K562 (cell line): ENCODE measurements around the gene PTGER2. TPM values are rescaled to one million over a fixed set of nuclear protein-coding genes. Genes with fewer than 3 reads are reported as not detected.

ENCODE experiments used
- ATAC-seq: fragments of 200-7000 bp; cut with Tn5 transposase; 3 replicates; pipeline ENCODE4 v1.9.1; 2020; ENCODE audit warnings: moderate library complexity
- BruUV-seq: library from RNA; stranded (reverse); fragments of 400-500 nt; replicated peaks from 2 replicates; lab custom pipeline; 2021; lab: Mats Ljungman, UMichigan
- CTCF ChIA-PET: fragments of 300-600 bp; formaldehyde crosslinking; extraction: SDS; loops from one replicate; lab custom pipeline; 2021; ENCODE audit warnings: low intra/inter-chr PET ratio; lab: Yijun Ruan, JAX
- POLR2A ChIA-PET: fragments of 300-600, 350-650 bp; sonication (Branson Sonifier 250); formaldehyde crosslinking; extraction: SDS; loops from one replicate; lab custom pipeline; 2021; ENCODE audit warnings: antibody characterized with exemption, inconsistent platforms; lab: Yijun Ruan, JAX
- DNase-seq, 4 experiments: peaks; one replicate each; pipeline versions ENCODE4 v3.0.0 to v3.0.0-alpha.2; 2011 to 2018; ENCODE audit warnings: low spot score in 3 of 4, mixed read lengths in 3 of 4; ENCODE audit errors: extremely low read depth in 1 of 4
- FAIRE-seq: peaks from 2 replicates; lab custom pipeline; 2011; peaks lifted over from hg19 to GRCh38; lab: Jason Lieb, UNC
- H2AFZ ChIP-seq: 2 replicates; pipeline ENCODE4 v1.6.0; 2011; ENCODE audit warnings: low read depth, low read length, control low read depth, inconsistent platforms
- H3K27ac ChIP-seq: fragments of 200-600 bp; 3 replicates; pipeline ENCODE4 v1.8.0; 2011; ENCODE audit warnings: low read depth, mild to moderate bottlenecking, control low read depth, inconsistent platforms, low read length, moderate library complexity, mixed read lengths; ENCODE audit errors: extremely low read depth
- H3K27me3 ChIP-seq, 2 experiments: fragments of 300-600 bp in 1 of 2; 2 replicates in 1 of 2; 3 replicates in 1 of 2; pipeline versions ENCODE4 v1.6.0 to v1.8.0; 2011; ENCODE audit warnings: inconsistent platforms in 2 of 2, low read length in 2 of 2, mild to moderate bottlenecking in 1 of 2, mixed read lengths in 1 of 2, moderate library complexity in 1 of 2; ENCODE audit not compliant: control insufficient read depth in 2 of 2, insufficient read depth in 2 of 2
- H3K36me3 ChIP-seq: fragments of 300-600 bp; 3 replicates; pipeline ENCODE4 v1.8.0; 2011; ENCODE audit warnings: mild to moderate bottlenecking, low read length, inconsistent platforms; ENCODE audit not compliant: control insufficient read depth, insufficient read depth
- H3K4me1 ChIP-seq, 2 experiments: fragments of 200-600 bp in 1 of 2; replicated peaks in 1 of 2; 2 replicates in 1 of 2; 3 replicates in 1 of 2; pipeline versions ENCODE4 v1.5.1 to v1.8.0; 2011; ENCODE audit warnings: inconsistent platforms in 2 of 2, low read length in 2 of 2, mild to moderate bottlenecking in 1 of 2, mixed read lengths in 1 of 2, moderate library complexity in 1 of 2; ENCODE audit not compliant: control insufficient read depth in 2 of 2, insufficient read depth in 2 of 2
- H3K4me2 ChIP-seq: 2 replicates; pipeline ENCODE4 v1.6.1; 2011; ENCODE audit warnings: low read length, control low read depth, inconsistent platforms, mixed read lengths; ENCODE audit not compliant: insufficient read depth
- H3K4me3 ChIP-seq: fragments of 200-600 bp; sonication (generic), shearing (Covaris generic); 2 replicates; pipeline ENCODE4 v1.5.1; 2016; ENCODE audit warnings: control low read depth, inconsistent platforms
- H3K79me2 ChIP-seq: fragments of 200-600 bp; 3 replicates; pipeline ENCODE4 v1.8.0; 2011; ENCODE audit warnings: low read length, inconsistent platforms; ENCODE audit not compliant: control insufficient read depth, insufficient read depth
- H3K9ac ChIP-seq, 2 experiments: 2 replicates each; pipeline versions ENCODE4 v1.6.0 to v1.6.1; 2011; ENCODE audit warnings: low read depth in 2 of 2, low read length in 2 of 2, control low read depth in 1 of 2, inconsistent platforms in 1 of 2, mild to moderate bottlenecking in 1 of 2, mixed read lengths in 1 of 2; ENCODE audit not compliant: insufficient read depth in 1 of 2
- H3K9me1 ChIP-seq: one replicate; pipeline ENCODE4 v1.6.0; 2011; ENCODE audit warnings: inconsistent platforms, mild to moderate bottlenecking, low read length, moderate library complexity; ENCODE audit not compliant: control insufficient read depth, insufficient read depth
- H3K9me3 ChIP-seq: replicated peaks from 2 replicates; pipeline ENCODE4 v1.5.1; 2011; ENCODE audit warnings: low read depth, low read length, inconsistent platforms; ENCODE audit not compliant: control insufficient read depth, insufficient read depth
- H4K20me1 ChIP-seq: replicated peaks from 2 replicates; pipeline ENCODE4 v1.6.1; 2011; ENCODE audit warnings: low read length, inconsistent platforms, mixed read lengths; ENCODE audit not compliant: control insufficient read depth, insufficient read depth
- BRF1 ChIP-seq: IDR thresholded peaks from 3 replicates; pipeline ENCODE4 v1.6.1; 2011; ENCODE audit warnings: borderline replicate concordance, mild to moderate bottlenecking; ENCODE audit not compliant: insufficient read length; ENCODE audit errors: extremely low read depth
- COPS2 ChIP-seq: fragments of 450-650 bp; conservative IDR thresholded peaks from 2 replicates; pipeline ENCODE4 v1.6.1; 2016; ENCODE audit warnings: mild to moderate bottlenecking, moderate library complexity
- EP300 ChIP-seq: IDR thresholded peaks from 2 replicates; pipeline ENCODE4 v1.6.1; 2012; ENCODE audit warnings: low read length, improper control_type of control experiment
- EZH2 ChIP-seq: IDR thresholded peaks from 2 replicates; pipeline ENCODE4 v1.6.1; 2012; ENCODE audit warnings: low read depth, mild to moderate bottlenecking, inconsistent platforms, low read length, borderline replicate concordance
- HMG20A ChIP-seq: fragments of 450-650 bp; formaldehyde crosslinking; conservative IDR thresholded peaks from 2 replicates; pipeline ENCODE4 v1.4.0; 2020; ENCODE audit warnings: mild to moderate bottlenecking, mixed read lengths
- PTRF ChIP-seq: fragments of 450-650 bp; IDR thresholded peaks from 2 replicates; pipeline ENCODE4 v1.6.1; 2016; ENCODE audit warnings: mild to moderate bottlenecking, missing genetic modification characterization, missing compliant biosample characterization
- TBP ChIP-seq: optimal IDR thresholded peaks from 2 replicates; pipeline ENCODE3; 2011; ENCODE audit warnings: low read depth, low read length, improper control_type of control experiment
- XRCC5 ChIP-seq: fragments of 200-400 bp; formaldehyde crosslinking; IDR thresholded peaks from 2 replicates; pipeline ENCODE4 v1.6.1; 2017; ENCODE audit warnings: low read depth, mild to moderate bottlenecking, low read length
- ZFPM2 ChIP-seq: fragments of 250-450 bp; sonication (Bioruptor Pico); IDR thresholded peaks from 2 replicates; pipeline ENCODE4 v1.5.1; 2022; ENCODE audit warnings: mild to moderate bottlenecking
- ZNF436 ChIP-seq: fragments of 250-450, 450-650 bp; sonication (Bioruptor Pico); formaldehyde crosslinking; IDR thresholded peaks from 2 replicates; pipeline ENCODE4 v1.7.0; 2020; ENCODE audit warnings: mild to moderate bottlenecking
- ZNF586 ChIP-seq: fragments of 450-650 bp; formaldehyde crosslinking; conservative IDR thresholded peaks from 2 replicates; pipeline ENCODE4 v1.4.0; 2020; ENCODE audit warnings: mild to moderate bottlenecking, moderate library complexity
- ZNF76 ChIP-seq: fragments of 250-450 bp; sonication (Bioruptor Pico); IDR thresholded peaks from 2 replicates; pipeline ENCODE4 v1.4.0; 2020; ENCODE audit warnings: mild to moderate bottlenecking, moderate library complexity, borderline replicate concordance
- WGBS: fragments of 100-300 bp; shearing (Covaris generic); methylation state at CpG from one replicate; pipeline ENCODE4 v1.1.6; 2016; ENCODE audit warnings: low coverage, mixed read lengths; ENCODE audit not compliant: insufficient coverage; ENCODE audit errors: missing lambda C conversion rate; 5-methylcytosine and 5-hydroxymethylcytosine counted together
- in situ Hi-C: fragments of 300-500 bp; cut with MboI; formaldehyde crosslinking; loops from 4 replicates; pipeline ENCODE4 v1.15.0; 2018; ENCODE audit warnings: inconsistent platforms, mixed read lengths
- intact Hi-C: fragments of 100-400 bp; cut with micrococcal nuclease; formaldehyde crosslinking; loops from 2 replicates; pipeline ENCODE4 v1.14.2; 2022
- polyA plus RNA-seq, 8 experiments: library from polyadenylated mRNA; depleted of rRNA in 4 of 8; stranded (reverse) in 5 of 8; unstranded in 3 of 8; fragments of >200 nt; fragmentation: Nextera tagmentation in 2 of 8; fragmentation: Illumina TruSeq in 1 of 8; extraction: Ambion mirVana in 2 of 8; extraction: Trizol in 1 of 8; gene quantifications; 2 replicates each; pipeline versions ENCODE4 v1.2.1 to v1.2.3, GENCODE V29; 2011 to 2014; ENCODE audit warnings: inconsistent platforms in 1 of 8, missing spikeins in 1 of 8
- total RNA-seq, 7 experiments: library from RNA; depleted of rRNA in 6 of 7; stranded (reverse); fragments of >200 nt in 6 of 7; fragmentation: Illumina TruSeq in 2 of 7; extraction: Trizol in 2 of 7; gene quantifications; 2 replicates each; pipeline versions ENCODE4 v1.2.1 to v1.2.3, GENCODE V29; 2011 to 2021; ENCODE audit warnings: low replicate concordance in 1 of 7
- TF ChIP-seq, protein P1 (sequence below): fragments of 250-450 bp; sonication (Bioruptor Pico); IDR thresholded peaks from 2 replicates; pipeline ENCODE4 v1.8.0; 2022; ENCODE audit warnings: inconsistent platforms, mild to moderate bottlenecking, moderate library complexity, borderline replicate concordance
- TF ChIP-seq, protein P2 (sequence below): fragments of 450-650 bp; formaldehyde crosslinking; conservative IDR thresholded peaks from 2 replicates; pipeline ENCODE4 v1.4.0; 2022; ENCODE audit warnings: mild to moderate bottlenecking, missing genetic modification characterization
- TF ChIP-seq, protein P3 (sequence below): fragments of 250-450 bp; sonication (Bioruptor Pico); IDR thresholded peaks from 2 replicates; pipeline ENCODE4 v1.8.0; 2022; ENCODE audit warnings: moderate library complexity, mild to moderate bottlenecking, inconsistent platforms

Gene PTGER2
- total and polyA plus RNA-seq, 9 of the 15 experiments (the other 6 are each of a cell fraction or from before 2014, with no cell fraction given) = not detected

DNA sequence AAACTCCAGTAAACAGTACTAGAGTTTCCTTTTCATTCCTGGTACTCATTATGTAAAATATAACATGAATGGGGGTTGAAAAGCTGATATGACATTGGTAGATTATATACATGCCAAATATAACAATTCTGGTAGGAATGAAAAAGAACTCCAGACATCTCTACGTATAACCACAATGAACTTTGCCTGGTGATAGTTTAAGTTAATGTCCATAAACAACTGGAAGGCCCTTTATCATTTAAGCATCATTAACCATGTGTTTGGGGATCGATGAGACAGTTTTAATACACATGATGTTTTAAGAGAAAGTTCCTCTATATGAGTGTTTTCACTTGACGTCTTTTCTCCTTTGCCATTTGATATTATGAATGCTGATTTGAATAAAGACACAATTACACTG is 5.8 kb downstream of the PTGER2 start:
- CTCF ChIA-PET = no interaction called here
- no peak for FAIRE-seq
- in situ Hi-C loops (no loop called here), intact Hi-C loops (no loop called here)
- TF ChIP-seq BRF1 = no peak
- TF ChIP-seq PTRF (tag) = no peak
- no peak for TF ChIP-seq ZFPM2
- TF ChIP-seq, protein P1, sequence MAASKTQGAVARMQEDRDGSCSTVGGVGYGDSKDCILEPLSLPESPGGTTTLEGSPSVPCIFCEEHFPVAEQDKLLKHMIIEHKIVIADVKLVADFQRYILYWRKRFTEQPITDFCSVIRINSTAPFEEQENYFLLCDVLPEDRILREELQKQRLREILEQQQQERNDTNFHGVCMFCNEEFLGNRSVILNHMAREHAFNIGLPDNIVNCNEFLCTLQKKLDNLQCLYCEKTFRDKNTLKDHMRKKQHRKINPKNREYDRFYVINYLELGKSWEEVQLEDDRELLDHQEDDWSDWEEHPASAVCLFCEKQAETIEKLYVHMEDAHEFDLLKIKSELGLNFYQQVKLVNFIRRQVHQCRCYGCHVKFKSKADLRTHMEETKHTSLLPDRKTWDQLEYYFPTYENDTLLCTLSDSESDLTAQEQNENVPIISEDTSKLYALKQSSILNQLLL = no peak
- TF ChIP-seq, protein P2, sequence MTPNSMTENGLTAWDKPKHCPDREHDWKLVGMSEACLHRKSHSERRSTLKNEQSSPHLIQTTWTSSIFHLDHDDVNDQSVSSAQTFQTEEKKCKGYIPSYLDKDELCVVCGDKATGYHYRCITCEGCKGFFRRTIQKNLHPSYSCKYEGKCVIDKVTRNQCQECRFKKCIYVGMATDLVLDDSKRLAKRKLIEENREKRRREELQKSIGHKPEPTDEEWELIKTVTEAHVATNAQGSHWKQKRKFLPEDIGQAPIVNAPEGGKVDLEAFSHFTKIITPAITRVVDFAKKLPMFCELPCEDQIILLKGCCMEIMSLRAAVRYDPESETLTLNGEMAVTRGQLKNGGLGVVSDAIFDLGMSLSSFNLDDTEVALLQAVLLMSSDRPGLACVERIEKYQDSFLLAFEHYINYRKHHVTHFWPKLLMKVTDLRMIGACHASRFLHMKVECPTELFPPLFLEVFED (CRISPR knock-in tag) = no peak
- no peak for TF ChIP-seq ZNF586 (CRISPR knock-in tag)
- no peak for TF ChIP-seq HMG20A (CRISPR knock-in tag)
- TF ChIP-seq EP300 = no peak
- TF ChIP-seq ZNF436 (CRISPR knock-in tag) = no peak
- TF ChIP-seq TBP = no peak
- no peak for TF ChIP-seq ZNF76
- TF ChIP-seq EZH2 = no peak
- no peak for TF ChIP-seq XRCC5
- TF ChIP-seq COPS2 = no peak
- TF ChIP-seq, protein P3, sequence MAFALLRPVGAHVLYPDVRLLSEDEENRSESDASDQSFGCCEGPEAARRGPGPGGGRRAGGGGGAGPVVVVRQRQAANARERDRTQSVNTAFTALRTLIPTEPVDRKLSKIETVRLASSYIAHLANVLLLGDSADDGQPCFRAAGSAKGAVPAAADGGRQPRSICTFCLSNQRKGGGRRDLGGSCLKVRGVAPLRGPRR (CRISPR knock-in tag) = no peak
- Histone ChIP-seq H3K27ac (no peak overlapping the region), H4K20me1 (no peaks in the 10 kb centered on the region), H3K36me3 (no peaks in the 10 kb centered on the region), H3K9me1 (no peaks in the 10 kb centered on the region), H3K27me3 (peaks cover 0 to 9% of the 10 kb centered on the region in 2 experiments; a peak in 2 of 5 replicates), H3K4me3 (no peak overlapping the region), H3K9me3 (no peaks in the 10 kb centered on the region), H2AFZ (no peak overlapping the region), H3K79me2 (no peaks in the 10 kb centered on the region), H3K4me1 (peaks cover 0 to 2% of the 10 kb centered on the region in 2 experiments; a peak in 1 of 5 replicates), H3K9ac (no peak overlapping the region), H3K4me2 (no peak overlapping the region)
- no TSS peak for BruUV-seq
- WGBS = 0% methylated on average over 2 of the region's 3 CpGs
- no peak for ATAC-seq
- no peak for DNase-seq
- POLR2A ChIA-PET = no interaction called here
